Left renal pelvis (tissue), 4 donors: ENCODE data around the gene COQ8A. TPM values are rescaled to one million over a fixed set of nuclear protein-coding genes. Genes with fewer than 3 reads are reported as not detected.
"Not testable (repeated sequence)": the region's sequence is repeated elsewhere in the genome, so short reads cannot be mapped to it uniquely, and the experiment has no call there.

ENCODE experiments used
- DNase-seq, 4 donors: peaks; one replicate each; pipeline ENCODE4 v3.0.0-alpha.2; 2013; ENCODE audit warnings: low read depth in 4 of 4, low spot score in 3 of 4
- polyA plus RNA-seq, 4 donors: library from polyadenylated mRNA; unstranded; fragments of 120-200 nt; gene quantifications; one replicate each; pipeline ENCODE4 v1.2.1, GENCODE V29; 2013; ENCODE audit not compliant: insufficient read length in 4 of 4

The COQ8A gene
- polyA plus RNA-seq, 4 donors, result 17.9 to 34.6 (median 27.3) TPM

DNA sequence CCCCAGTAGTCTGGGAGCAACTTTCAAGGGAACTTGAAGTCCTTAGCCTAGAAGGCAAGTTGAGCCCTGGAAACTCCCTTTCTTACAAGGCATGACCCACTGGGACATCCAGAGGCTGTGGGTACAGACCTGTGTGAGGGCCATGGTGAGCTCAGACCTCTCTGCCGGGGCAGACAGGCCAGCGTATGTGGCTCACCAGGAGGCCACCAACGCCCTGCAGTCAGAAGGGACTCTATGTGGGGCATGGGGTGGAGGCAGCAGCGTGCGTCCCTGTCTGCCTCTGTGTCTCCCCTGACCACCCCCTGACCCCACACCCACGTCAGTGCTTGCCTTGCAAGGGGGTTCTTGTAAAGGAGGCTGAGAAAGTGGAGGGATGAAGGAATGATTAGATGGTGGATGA lies 10.8 kb downstream of the COQ8A start:
- no peak for DNase-seq

DNA sequence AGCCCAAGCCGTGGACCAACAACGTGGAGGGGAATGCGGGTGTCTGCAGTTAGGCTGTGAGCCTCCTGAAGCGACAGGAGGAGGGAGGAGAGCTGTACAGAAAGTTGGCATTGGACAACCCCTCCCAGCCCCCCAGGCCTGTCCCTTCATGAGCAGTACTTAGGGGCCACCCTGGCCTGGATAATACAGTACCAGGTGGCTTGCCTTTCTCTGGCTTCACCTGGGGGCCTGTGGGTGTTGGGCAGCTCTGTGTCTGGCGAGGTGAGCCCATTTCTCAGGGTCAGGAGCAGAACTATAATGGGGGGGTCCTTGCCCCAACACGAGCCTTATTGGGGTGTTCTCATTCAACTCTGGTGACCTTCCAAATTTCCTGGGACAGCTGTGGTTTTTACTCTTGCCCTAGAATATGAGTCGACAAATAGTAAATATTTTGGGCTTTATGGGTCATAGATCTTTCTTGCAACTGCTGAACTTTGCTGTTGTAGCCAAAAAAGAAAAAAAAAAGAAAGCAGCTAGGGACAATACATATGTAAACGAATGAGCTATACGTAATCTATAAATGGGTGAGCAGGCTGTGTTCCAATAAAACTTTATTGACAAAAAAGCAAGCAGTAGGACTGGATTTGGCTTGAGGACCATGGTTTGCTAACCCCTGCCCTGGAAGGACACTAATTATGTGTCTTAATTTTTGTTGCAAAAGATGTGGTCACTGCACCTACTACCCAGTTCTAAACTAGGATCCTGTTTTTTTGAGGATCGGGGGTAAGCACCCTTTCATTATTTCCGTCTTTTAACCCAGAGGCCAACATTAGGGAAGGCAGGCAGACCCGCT lies 11.4 kb downstream of the COQ8A start:
- no peak for DNase-seq

DNA sequence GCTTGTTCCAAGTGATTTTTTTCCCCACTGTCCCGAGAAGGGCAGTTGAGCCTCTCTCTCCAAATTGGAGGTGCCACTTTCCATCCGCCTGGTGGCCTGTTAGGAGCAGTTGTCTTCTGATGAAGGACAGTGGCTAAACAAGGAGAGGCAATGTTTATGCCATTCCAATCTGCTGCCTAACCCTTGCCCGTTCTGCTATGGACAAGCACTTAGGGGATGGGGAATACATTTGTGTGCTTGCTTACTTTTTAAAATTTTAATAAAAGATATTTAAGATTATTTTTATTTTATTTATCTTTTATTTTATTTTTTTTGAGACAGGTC lies 12.0 kb downstream of the COQ8A start:
- DNase-seq, result no peak

DNA sequence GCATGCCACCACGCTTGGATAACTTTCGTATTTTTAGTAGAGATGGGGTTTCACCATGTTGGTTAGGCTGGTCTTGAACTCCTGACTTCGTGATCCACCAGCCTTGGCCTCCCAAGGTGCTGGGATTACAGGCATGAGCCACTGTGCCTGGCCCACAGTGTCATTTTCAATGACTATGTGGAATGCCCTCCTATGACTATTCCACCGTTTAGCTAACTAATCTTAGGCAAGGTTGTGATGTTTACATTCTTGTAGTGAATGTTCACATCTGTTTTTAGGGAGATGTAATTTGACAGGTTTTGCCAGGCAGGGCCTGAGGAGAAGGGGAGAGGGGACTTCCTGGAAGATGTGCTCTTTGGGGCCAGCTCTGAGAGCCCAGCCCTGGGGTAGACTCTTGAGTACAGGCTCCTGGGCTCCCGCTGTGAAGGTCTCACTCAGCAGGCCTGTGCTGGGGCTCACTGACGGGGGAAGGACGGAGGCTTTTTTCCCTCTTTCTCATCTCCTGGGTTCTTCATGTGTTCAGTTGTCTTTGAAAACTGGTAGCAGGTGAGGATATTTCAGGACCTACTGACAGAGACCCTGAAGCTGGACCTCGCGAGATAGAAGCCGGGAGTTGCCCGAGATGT lies 13.2 kb downstream of the COQ8A start:
- DNase-seq, result no peak

- no peak for DNase-seq
Measured at GRCh38 chr1:226954337-226954736, 14.2 kb downstream of the COQ8A start.

DNA sequence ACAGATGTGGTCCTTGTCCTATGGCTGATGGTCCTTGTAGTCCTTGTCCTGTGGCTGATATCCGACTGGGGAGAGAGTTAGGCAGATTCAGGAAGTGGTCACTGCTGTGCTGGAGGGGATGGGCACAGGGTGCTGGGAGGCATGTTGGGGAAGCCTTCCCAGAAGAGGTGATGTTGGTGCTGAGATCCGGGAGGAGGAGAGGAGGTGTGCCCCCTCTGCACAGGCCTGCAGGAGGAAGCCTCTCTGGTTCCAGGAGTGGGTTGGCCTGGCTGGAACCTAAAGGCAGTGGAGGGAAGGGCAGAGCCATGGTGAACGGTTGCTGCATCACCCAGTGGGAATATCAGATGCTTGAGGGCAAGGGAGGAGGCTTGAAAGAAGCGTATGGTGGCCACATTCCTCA lies 14.7 kb downstream of the COQ8A start:
- no peak for DNase-seq

- not testable (repeated sequence) for DNase-seq
Measured at GRCh38 chr1:226955857-226956256, 15.8 kb downstream of the COQ8A start.

GRCh38 chr1:226956942-226957713 lies 17.0 kb downstream of the COQ8A start:
- no peak for DNase-seq

GRCh38 chr1:226957714-226958113 lies 17.6 kb downstream of the COQ8A start:
- no peak for DNase-seq

DNA sequence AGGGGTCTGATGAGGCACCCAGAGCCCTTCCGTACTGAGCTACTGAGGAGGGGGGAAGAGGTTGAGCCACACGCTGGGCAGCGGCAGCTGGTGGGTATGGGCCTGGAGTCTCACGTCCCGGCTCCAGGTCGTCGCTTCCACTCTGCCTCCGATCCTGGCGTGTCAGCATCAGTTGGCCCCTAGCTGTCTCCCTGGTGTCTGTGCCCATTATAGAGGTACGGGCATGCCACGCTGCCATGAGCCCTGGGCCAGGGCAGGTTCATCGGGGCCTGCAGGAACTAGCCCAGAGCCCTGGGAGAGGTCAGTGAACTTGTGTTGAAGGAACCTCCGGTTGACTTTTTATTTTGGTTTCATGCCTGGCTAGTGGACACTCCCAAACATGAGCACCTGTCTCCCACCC lies 18.2 kb downstream of the COQ8A start:
- DNase-seq, result no peak

GRCh38 chr1:226960256-226960655 lies 20.2 kb downstream of the COQ8A start:
- no peak for DNase-seq

DNA sequence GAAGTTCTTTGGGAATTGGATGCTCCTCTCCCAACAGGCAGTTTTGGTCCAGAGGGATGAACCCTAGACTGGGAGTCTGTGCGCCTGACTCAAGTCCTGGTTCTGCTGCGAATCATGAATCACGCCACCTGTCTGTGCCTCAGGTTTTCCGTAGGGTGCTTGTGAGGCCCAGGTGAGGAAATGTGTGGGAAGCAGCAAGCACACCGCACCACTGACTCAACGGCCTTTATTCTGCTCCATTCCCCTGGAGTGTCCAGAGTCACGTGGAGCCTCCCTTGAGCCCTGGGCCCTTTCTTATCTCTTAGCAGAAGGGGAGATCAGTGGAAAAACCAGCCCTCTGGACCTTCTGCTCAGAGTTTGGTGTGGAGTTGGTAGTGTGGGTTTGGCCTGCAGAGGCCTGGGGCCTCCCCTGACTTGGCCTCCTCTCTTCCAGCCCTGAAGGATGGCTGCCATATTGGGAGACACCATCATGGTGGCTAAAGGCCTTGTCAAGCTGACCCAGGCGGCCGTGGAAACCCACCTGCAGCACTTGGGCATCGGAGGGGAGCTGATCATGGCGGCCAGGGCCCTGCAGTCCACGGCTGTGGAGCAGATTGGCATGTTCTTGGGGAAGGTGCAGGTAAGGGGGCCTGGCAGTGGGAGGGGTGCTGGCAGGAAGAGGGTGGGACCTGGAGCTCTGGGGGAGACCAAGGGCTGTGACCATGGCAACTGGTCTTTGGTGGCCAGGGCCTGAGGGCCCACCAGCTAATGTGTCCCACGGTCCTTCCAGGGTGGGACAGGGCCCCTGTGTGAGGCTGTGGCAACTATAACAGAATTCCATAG lies 21.1 kb downstream of the COQ8A start:
- no peak for DNase-seq

- DNase-seq, result no peak
Measured at GRCh38 chr1:226962421-226963391, 22.6 kb downstream of the COQ8A start.

DNA sequence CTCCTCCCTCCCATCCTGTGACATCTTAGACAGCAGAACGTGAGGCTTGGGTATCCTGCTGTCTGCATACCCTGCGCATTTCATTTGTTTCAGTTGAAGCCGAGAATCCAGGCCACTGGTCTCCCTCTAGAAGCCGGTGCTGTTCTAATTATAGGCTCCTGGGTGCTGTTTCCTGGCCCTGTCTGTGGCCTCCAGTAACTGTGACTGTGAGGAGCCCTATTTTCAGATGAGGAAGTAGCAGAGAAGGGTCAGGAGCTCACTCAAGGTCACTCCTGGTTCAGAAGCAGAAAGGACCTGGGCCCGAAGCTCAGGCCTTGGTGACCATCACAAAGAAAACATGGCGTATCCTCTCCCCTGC lies 24.0 kb downstream of the COQ8A start:
- DNase-seq, result no peak

GRCh38 chr1:226964611-226965486 lies 24.8 kb downstream of the COQ8A start:
- no peak for DNase-seq

GRCh38 chr1:226965581-226966440 lies 25.7 kb downstream of the COQ8A start:
- DNase-seq, result no peak

DNA sequence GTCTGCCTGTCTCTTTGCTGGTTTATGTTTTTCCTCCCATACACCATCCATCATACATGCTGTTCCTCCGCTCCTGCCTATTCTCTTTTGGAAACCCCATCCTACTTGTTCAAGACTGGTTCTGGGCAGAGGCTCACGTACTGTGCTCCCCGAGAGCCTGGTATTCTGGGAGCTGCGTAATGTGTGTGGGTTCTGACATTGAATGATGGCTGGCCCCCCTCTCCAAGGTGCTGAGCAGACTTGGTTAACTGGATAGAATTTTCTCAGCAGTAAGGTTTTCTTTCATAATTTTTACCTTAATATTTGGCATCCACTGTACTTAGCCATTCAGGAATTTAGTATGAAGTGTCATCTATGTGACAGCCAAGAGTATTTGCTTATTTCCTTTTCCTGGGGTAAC lies 26.6 kb downstream of the COQ8A start:
- no peak for DNase-seq

DNA sequence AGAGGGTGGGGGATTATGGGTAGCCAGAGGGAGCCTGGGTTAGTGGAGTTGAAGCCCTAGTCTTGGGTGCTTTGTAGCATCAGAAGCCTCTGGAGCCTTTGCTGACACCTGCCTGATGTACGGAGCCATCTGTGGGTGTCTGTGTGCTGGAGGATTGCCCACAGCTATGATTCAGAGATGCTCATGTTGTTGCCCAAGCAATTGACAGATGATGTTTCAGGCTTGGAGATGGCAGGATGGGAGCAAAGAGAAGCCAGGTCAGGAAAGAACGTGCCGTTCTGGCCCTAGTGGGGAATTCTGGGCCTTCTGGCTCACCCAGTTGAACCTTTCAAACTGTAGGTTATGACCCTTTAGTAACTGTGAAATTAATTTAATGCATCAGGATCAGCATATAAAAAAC lies 27.6 kb downstream of the COQ8A start:
- no peak for DNase-seq
